HL-60 (cell line): Measurements from ENCODE around the gene DNASE1L3.

Source experiments
- POLR2AphosphoS5 ChIP-seq: IDR thresholded peaks from 2 replicates; pipeline ENCODE4 v1.6.1; 2012; ENCODE audit warnings: low read depth
- SPI1 ChIP-seq: IDR thresholded peaks from 2 replicates; pipeline ENCODE4 v1.6.1; 2012; ENCODE audit warnings: low read depth, mild to moderate bottlenecking, borderline replicate concordance
- TF ChIP-seq, protein P1 (sequence below): IDR thresholded peaks from one replicate; pipeline ENCODE4 v1.5.1; 2011; ENCODE audit warnings: low read length, control low read depth, inconsistent platforms; ENCODE audit not compliant: insufficient read depth
- TF ChIP-seq, protein P2 (sequence below): IDR thresholded peaks from 2 replicates; pipeline ENCODE4 v1.6.1; 2012; ENCODE audit warnings: low read depth; ENCODE audit not compliant: insufficient replicate concordance

DNA sequence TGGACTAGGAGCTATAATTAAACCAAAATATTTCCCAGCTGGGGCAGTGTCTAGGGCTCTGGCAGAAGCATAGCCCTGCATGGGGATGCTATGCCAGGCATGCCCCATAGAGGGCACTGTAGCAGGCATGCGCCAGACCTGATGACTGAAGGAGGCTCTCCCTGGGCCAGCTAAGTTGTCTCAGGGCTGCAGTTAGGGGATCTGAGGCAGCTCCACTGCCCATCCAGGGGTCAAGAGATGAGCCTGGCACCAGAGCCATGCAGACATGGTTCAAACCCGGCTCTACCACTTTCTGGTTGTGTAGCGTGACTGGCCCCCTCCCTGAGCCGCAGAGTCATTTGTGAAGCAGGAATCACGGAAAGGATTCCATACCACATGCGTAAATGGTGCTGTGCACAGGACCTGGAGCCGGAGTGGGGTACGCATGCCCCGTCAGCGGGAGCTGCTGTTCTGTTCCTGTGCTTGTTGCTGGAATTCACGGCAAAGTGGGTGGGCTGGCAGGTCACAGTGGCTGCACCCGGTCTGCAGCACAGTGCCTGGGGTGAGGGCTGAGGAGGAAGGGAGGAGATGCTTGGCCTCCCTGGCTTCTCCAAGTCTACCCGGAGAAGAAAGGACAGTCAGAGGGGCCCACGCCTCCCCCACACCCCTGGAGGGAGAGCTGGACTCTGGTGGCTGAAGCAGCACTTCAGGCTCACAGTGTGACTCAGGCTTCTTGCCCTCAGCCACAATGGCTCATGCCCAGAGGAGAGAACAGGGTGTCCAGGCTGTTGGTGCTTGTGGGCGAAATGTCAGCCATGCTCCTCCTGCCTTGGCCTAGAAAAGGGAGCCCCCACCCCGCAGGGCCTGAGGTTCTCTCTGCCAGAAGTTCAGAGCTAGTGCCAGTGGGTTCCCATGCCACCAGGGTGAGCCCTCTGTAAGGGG, 43.1 kb downstream of the DNASE1L3 start:
- TF ChIP-seq POLR2AphosphoS5 (no peak), SPI1 (no peak)
- TF ChIP-seq, protein P1, sequence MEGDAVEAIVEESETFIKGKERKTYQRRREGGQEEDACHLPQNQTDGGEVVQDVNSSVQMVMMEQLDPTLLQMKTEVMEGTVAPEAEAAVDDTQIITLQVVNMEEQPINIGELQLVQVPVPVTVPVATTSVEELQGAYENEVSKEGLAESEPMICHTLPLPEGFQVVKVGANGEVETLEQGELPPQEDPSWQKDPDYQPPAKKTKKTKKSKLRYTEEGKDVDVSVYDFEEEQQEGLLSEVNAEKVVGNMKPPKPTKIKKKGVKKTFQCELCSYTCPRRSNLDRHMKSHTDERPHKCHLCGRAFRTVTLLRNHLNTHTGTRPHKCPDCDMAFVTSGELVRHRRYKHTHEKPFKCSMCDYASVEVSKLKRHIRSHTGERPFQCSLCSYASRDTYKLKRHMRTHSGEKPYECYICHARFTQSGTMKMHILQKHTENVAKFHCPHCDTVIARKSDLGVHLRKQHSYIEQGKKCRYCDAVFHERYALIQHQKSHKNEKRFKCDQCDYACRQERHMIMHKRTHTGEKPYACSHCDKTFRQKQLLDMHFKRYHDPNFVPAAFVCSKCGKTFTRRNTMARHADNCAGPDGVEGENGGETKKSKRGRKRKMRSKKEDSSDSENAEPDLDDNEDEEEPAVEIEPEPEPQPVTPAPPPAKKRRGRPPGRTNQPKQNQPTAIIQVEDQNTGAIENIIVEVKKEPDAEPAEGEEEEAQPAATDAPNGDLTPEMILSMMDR = peak; percentile 96
- TF ChIP-seq, protein P2, sequence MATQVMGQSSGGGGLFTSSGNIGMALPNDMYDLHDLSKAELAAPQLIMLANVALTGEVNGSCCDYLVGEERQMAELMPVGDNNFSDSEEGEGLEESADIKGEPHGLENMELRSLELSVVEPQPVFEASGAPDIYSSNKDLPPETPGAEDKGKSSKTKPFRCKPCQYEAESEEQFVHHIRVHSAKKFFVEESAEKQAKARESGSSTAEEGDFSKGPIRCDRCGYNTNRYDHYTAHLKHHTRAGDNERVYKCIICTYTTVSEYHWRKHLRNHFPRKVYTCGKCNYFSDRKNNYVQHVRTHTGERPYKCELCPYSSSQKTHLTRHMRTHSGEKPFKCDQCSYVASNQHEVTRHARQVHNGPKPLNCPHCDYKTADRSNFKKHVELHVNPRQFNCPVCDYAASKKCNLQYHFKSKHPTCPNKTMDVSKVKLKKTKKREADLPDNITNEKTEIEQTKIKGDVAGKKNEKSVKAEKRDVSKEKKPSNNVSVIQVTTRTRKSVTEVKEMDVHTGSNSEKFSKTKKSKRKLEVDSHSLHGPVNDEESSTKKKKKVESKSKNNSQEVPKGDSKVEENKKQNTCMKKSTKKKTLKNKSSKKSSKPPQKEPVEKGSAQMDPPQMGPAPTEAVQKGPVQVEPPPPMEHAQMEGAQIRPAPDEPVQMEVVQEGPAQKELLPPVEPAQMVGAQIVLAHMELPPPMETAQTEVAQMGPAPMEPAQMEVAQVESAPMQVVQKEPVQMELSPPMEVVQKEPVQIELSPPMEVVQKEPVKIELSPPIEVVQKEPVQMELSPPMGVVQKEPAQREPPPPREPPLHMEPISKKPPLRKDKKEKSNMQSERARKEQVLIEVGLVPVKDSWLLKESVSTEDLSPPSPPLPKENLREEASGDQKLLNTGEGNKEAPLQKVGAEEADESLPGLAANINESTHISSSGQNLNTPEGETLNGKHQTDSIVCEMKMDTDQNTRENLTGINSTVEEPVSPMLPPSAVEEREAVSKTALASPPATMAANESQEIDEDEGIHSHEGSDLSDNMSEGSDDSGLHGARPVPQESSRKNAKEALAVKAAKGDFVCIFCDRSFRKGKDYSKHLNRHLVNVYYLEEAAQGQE = no peak
